HL-60 (cell line): ENCODE results near the gene TEX48.

ENCODE experiments used
- DNase-seq, 2 experiments: peaks; one replicate each; pipeline ENCODE4 v3.0.0-alpha.2; 2010 to 2020; ENCODE audit warnings: low read depth in 1 of 2, low spot score in 1 of 2
- H3K27ac ChIP-seq: fragments of 250-450 bp; sonication (Bioruptor Pico); replicated peaks from 2 replicates; pipeline ENCODE4 v1.5.1; 2020; ENCODE audit warnings: mild to moderate bottlenecking, moderate library complexity
- H3K27me3 ChIP-seq: fragments of 250-450 bp; sonication (Bioruptor Pico); 2 replicates; pipeline ENCODE4 v1.5.1; 2021; ENCODE audit warnings: mild to moderate bottlenecking, moderate library complexity; ENCODE audit not compliant: insufficient read depth, poor library complexity, severe bottlenecking
- H3K4me3 ChIP-seq: replicated peaks from 2 replicates; pipeline ENCODE4 v1.5.1; 2011; ENCODE audit warnings: mild to moderate bottlenecking, control low read depth, low read length; ENCODE audit not compliant: insufficient read depth
- GABPA ChIP-seq: IDR thresholded peaks from 2 replicates; pipeline ENCODE4 v1.6.1; 2012; ENCODE audit warnings: low read depth
- POLR2AphosphoS5 ChIP-seq: IDR thresholded peaks from 2 replicates; pipeline ENCODE4 v1.6.1; 2012; ENCODE audit warnings: low read depth
- SPI1 ChIP-seq: IDR thresholded peaks from 2 replicates; pipeline ENCODE4 v1.6.1; 2012; ENCODE audit warnings: low read depth, mild to moderate bottlenecking, borderline replicate concordance
- TF ChIP-seq, protein P1 (sequence below): IDR thresholded peaks from one replicate; pipeline ENCODE4 v1.5.1; 2011; ENCODE audit warnings: low read length, control low read depth, inconsistent platforms; ENCODE audit not compliant: insufficient read depth
- TF ChIP-seq, protein P2 (sequence below): IDR thresholded peaks from 2 replicates; pipeline ENCODE4 v1.6.1; 2012; ENCODE audit warnings: low read depth; ENCODE audit not compliant: insufficient replicate concordance

Gene TEX48

GRCh38 chr9:114674076-114674797, 7.8 kb downstream of the TEX48 start:
- TF ChIP-seq, protein P1, sequence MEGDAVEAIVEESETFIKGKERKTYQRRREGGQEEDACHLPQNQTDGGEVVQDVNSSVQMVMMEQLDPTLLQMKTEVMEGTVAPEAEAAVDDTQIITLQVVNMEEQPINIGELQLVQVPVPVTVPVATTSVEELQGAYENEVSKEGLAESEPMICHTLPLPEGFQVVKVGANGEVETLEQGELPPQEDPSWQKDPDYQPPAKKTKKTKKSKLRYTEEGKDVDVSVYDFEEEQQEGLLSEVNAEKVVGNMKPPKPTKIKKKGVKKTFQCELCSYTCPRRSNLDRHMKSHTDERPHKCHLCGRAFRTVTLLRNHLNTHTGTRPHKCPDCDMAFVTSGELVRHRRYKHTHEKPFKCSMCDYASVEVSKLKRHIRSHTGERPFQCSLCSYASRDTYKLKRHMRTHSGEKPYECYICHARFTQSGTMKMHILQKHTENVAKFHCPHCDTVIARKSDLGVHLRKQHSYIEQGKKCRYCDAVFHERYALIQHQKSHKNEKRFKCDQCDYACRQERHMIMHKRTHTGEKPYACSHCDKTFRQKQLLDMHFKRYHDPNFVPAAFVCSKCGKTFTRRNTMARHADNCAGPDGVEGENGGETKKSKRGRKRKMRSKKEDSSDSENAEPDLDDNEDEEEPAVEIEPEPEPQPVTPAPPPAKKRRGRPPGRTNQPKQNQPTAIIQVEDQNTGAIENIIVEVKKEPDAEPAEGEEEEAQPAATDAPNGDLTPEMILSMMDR: no peak
- TF ChIP-seq POLR2AphosphoS5 (no peak), GABPA (no peak), SPI1 (no peak)
- TF ChIP-seq, protein P2, sequence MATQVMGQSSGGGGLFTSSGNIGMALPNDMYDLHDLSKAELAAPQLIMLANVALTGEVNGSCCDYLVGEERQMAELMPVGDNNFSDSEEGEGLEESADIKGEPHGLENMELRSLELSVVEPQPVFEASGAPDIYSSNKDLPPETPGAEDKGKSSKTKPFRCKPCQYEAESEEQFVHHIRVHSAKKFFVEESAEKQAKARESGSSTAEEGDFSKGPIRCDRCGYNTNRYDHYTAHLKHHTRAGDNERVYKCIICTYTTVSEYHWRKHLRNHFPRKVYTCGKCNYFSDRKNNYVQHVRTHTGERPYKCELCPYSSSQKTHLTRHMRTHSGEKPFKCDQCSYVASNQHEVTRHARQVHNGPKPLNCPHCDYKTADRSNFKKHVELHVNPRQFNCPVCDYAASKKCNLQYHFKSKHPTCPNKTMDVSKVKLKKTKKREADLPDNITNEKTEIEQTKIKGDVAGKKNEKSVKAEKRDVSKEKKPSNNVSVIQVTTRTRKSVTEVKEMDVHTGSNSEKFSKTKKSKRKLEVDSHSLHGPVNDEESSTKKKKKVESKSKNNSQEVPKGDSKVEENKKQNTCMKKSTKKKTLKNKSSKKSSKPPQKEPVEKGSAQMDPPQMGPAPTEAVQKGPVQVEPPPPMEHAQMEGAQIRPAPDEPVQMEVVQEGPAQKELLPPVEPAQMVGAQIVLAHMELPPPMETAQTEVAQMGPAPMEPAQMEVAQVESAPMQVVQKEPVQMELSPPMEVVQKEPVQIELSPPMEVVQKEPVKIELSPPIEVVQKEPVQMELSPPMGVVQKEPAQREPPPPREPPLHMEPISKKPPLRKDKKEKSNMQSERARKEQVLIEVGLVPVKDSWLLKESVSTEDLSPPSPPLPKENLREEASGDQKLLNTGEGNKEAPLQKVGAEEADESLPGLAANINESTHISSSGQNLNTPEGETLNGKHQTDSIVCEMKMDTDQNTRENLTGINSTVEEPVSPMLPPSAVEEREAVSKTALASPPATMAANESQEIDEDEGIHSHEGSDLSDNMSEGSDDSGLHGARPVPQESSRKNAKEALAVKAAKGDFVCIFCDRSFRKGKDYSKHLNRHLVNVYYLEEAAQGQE: no peak
- no peak for DNase-seq
- Histone ChIP-seq H3K4me3 (no peak overlapping the region), H3K27me3 (peaks cover 2% of the 10 kb centered on the region), H3K27ac (no peak overlapping the region)

DNA sequence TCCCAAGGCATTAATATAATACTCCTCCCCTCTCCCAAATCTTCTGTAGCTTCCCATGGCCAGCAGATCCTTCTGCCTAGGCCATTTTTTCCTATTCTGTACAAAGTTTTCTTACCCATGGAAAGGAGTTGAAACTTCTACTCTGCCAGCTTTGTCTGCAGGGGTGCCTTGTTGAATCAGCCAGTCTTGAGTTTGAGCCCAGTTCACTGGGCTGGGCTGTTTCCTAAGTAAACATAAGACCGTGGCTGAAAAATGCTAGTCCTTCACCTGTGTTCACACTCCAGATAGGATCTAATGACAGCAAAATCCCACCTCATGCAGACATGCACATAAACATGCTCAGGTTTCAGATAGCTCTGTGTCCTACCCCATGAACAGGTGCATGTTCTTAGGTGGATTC, 10.4 kb downstream of the TEX48 start:
- H3K4me3 ChIP-seq: no peak overlapping the region
- TF ChIP-seq SPI1: no peak
- TF ChIP-seq, protein P2: no peak
- no peak for TF ChIP-seq POLR2AphosphoS5
- TF ChIP-seq, protein P1: no peak
- TF ChIP-seq GABPA: no peak
- DNase-seq: no peak
- no peak overlapping the region for H3K27ac ChIP-seq
- H3K27me3 ChIP-seq: no peaks in the 10 kb centered on the region

DNA sequence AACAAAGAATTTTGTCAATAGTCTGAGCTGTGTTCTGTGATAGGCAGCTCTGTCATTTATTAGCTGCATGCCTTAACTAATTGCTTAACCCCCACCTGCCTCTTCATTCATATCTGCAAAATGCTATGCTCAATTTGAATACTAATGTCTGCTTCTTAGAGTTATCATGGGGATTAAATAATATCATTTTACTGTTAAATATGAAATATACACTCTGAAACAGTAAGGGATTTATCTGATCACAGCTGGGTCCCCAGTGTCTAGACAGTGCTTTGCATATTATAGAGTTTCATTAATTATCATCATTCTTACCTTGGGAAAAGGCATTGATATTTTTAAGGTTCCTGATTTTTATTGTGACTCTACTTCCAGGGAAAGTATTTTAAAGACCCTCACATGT, 12.0 kb downstream of the TEX48 start:
- H3K27me3 ChIP-seq: no peaks in the 10 kb centered on the region
- DNase-seq: no peak
- no peak overlapping the region for H3K4me3 ChIP-seq
- no peak overlapping the region for H3K27ac ChIP-seq
- no peak for TF ChIP-seq SPI1
- TF ChIP-seq GABPA: no peak
- TF ChIP-seq, protein P1: no peak
- TF ChIP-seq POLR2AphosphoS5: no peak
- TF ChIP-seq, protein P2: no peak
